Activated CD4-positive, alpha-beta T cell treated with anti-CD3 and anti-CD28 coated beads for 1 hour (primary cell): ENCODE measurements around the gene LAMB4.
"Not testable (repeated sequence)": the region's sequence is repeated elsewhere in the genome, so short reads cannot be mapped to it uniquely, and the experiment has no call there.

ENCODE experiments used
- DNase-seq: peaks from one replicate; pipeline ENCODE4 v3.0.0-alpha.2; 2020

LAMB4 gene

DNA sequence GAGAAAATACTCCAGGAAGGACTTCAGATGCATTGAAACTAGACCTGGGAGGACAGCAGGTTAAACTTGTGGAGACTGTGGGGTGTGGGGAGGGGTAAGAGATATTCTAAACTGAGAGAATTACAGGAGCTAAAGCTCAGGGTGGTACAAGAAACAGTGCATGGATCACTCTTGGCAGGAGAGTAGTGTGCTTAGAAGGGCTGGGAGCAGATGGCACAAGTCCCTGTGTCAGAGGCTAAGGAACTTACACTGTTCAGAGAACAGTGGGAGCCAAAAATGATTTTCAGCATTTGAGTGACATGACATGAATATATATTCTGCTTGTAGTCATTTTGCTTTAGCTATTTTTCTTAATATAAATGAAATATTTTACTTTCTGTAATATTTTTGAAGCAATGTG, 91.2 kb downstream of the LAMB4 start:
- DNase-seq, result no peak

- no peak for DNase-seq
Measured at GRCh38 chr7:108037741-108038140, 92.4 kb downstream of the LAMB4 start.

DNA sequence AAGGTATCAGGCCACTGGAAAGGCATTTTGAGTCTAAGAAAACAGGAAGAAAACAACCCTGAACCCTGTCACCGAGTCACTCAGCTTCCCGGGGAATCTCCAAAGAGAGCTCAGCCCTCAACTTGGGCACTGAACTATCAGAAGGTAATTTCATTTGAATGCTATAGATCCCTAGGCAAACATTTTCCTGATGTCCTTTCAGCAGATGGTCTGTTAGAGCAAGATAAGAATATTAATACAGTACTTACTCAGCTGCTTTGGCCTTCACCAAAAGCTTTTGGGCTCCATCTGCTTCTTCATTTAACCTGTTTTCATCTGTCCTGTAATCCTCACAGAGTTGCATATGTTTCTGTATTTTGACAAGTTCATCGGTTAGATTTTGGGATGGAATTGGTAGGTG, 93.0 kb downstream of the LAMB4 start:
- DNase-seq, result no peak

DNA sequence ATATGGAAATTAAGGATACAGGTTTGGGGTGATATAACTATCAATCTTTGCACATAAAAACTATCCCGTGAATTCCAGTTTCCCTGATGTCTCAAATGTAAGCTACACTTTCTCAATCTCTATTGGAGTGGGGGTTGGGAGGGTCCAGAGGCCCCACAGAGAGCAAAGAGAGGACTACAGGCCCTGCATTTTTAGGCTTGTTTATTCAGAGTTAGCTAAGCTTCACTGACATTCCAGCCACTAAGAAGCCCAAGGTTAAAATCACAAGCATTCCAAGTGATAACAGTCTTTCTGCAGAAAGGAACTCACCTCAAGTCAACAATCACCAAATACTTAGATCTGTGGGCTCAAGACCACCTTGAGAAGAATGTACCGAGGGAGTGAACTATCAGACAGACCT, 95.6 kb downstream of the LAMB4 start:
- DNase-seq, result no peak

GRCh38 chr7:108033776-108034497, 96.2 kb downstream of the LAMB4 start:
- no peak for DNase-seq

DNA sequence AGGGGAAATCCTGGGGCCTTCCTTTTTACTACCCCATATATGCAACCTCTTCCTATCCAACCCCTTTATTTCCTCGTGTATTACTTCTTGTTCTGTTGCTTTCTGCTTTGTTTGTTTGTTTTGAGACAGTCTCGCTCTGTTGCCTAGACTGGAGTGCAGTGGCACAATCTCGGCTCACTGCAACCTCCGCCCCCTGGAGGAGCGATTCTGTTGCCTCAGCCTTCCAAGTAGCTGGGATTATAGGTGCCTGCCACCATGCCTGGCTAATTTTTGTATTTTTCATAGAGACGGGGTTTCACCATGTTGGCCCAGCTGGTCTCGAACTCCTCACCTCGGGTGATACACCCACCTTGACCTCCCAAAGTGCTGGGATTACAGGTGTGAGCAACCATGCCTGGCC, 96.9 kb downstream of the LAMB4 start:
- DNase-seq, result not testable (repeated sequence)

- no peak for DNase-seq
Measured at GRCh38 chr7:108030516-108030915, 99.6 kb downstream of the LAMB4 start.

- no peak for DNase-seq
Measured at GRCh38 chr7:108029034-108029433, 101.1 kb downstream of the LAMB4 start.

DNA sequence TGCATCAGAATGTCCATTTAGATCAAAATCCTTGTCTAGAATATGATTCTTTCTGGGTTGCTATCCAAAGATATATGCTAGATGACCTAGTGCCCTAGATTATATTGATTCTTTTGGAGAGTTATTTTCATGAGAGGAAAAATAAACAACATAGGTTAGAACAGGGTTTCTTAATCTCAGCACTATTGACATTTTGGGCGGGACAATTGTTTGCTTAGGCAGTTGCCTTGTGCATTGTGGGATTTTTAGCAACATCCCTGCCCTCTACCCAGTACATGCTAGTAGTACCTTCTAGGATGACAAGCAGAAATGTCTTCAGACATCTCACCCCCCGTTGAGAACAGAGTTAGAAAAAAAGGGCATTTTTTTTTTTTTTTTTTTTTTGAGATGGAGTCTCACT, 102.0 kb downstream of the LAMB4 start:
- no peak for DNase-seq

DNA sequence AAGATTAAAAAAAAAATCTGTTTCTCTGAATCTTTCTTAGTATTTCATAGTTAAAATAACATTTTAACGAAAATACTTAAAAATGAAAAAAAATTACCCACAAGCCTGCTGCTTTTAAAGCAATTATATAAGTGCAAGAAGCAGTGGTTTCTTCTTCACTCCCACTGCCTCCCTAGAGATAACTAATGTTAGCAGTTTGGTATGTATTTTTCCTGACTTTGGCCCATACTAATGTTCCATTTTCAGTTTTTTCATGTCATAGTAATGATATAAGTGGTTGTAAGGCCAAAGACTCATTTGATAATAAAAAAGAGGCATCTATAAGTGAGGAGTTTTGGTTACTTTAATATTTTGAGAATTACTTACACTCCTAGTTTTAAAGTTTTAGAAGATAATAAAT, 102.9 kb downstream of the LAMB4 start:
- no peak for DNase-seq

DNA sequence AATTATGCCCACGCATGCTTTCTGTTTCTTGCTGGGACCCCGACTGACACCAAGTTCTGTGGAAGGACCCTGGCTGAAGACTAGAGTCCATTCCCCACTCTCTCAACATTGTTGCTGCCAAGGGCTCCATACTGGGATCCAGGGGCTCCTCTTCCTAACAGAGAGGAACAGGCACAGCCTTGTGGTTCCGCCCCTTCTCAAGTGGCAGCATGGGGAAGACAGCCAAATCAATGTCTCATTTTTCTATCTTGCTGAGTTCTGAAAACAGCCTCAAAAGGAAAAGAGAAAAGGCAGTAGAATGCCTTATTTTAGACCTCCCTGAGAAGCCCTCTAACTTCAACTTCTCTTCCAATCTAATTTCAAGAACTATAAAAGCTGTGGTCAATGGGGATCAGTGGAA, 103.5 kb downstream of the LAMB4 start:
- no peak for DNase-seq

GRCh38 chr7:108026116-108026515, 104.0 kb downstream of the LAMB4 start:
- DNase-seq, result no peak

- no peak for DNase-seq
Measured at GRCh38 chr7:108024538-108024937, 105.6 kb downstream of the LAMB4 start.

GRCh38 chr7:108020585-108020984, 109.6 kb downstream of the LAMB4 start:
- no peak for DNase-seq

DNA sequence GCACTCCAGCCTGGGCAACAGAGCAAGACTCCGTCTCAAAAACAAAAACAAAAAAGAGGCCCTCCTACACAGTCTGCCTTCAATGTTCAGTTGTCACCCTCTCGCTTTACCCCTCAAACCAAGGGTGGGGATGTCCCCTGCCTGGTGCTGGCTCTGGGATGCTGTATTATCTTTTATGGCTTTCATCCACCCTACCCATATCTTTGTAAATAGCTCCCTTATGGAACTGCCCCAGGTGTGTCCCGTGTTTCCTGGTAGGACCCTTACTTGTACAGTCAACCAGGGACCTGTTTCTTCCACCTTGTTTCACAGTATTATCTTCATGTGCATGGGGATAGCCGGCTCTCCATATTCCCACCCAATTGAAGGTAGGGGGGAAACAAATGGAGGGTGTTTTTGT, 111.5 kb downstream of the LAMB4 start:
- DNase-seq, result no peak

GRCh38 chr7:108017776-108018151, 112.4 kb downstream of the LAMB4 start:
- DNase-seq, result no peak

DNA sequence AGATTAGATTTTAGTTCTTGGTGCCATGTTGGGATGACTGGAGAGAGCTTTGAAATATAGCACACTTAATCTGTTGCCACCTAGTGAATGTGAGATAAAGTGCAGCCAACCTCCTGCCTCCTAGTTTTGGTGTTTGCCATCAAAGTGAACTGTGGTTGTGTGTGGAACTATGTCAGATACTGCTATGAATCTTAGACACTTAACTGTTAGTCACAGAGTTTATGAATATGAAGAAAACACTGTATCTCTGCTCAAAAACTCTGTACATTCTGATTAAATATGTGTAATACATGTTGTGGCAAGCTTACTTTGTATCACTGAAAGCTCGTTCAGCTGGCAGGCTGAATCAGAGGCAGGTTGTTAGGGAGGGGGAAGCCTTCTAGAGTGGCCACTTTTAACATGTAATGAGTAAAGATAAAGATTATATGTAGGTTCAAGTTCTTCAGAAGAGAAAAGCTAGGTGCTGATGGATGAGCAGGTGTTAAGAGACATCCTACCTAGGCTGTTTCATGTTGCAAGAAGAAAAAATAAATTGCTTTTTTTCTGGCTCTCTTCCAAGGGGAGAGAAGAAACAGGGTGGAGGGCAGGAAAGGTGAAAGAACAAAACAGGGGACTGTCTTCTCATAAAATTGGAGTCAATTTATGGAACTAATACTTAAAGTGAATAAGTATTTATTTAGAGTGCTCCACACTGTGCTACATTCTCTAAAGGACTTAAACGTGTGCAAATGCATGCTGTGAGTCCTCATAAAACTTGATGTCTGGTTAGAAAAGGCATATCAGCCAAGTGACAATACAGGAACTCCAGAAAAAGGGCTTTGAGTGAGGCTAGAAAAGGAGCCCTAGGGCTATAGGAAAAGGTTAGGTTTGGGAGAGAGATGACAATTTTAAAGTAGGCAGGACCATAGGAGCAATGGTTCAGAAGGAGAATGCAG, 113.1 kb downstream of the LAMB4 start:
- DNase-seq, result no peak

DNA sequence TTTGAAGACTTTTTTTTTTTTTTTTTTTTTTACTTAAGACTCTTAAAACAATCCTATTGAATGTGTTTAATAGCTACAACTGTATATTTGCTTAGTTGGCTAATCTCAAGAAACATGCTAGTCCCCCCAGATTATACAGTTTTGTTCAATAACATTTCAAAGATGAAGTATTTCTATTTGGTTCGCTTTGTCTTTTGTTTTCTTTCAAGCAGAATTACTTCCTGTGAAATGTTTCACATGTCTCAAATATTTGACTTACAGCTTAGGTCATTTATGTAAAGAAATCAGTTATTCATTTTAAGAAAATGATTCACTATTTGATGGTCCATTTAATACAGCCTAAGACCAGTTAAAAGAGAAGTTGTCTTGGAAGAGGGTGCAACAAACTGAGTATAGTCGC, 114.4 kb downstream of the LAMB4 start:
- DNase-seq, result no peak

DNA sequence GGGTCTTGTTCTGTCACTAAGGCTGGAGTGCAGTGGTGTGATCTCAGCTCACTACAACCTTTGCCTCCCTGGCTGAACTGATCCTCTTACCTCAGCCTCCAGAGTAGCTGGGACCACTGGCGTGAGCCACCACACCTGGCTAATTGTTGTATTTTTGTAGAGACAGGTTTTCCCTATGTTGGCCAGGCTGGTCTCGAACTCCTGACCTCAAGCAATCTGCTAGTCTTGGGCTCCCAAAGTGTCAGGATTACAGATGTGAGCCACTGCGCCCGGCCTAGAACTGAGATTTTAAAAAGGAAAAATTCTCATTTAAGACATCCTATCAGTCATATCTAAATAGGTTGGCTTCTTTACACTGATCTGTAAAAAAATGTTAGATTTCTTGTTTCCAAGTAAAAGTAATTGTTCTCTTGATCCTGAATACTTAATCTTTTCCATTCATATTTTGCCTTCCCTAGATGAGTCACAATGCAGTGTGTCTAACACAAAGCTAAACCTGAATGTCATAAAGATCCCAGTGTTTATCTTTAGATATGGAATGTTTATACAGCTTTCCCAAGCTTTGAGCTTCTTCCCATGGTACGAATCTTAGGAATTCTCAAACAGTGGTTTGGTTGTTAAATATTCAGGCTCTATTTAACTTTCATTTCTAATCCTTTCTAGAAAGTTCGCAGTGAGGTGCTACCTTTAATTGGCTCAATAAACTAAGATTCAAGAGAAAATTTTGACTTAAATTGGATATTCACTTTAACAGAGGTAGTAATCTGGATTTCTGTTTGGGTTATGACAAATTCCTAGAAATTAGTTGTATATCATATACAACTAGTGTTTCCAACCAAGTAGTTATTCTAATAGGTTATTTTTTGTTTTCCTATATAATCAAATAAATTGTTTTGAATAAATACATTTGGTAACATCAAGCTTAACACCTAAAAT, 115.1 kb downstream of the LAMB4 start:
- no peak for DNase-seq

- DNase-seq, result no peak
Measured at GRCh38 chr7:108014215-108014614, 115.9 kb downstream of the LAMB4 start.

DNA sequence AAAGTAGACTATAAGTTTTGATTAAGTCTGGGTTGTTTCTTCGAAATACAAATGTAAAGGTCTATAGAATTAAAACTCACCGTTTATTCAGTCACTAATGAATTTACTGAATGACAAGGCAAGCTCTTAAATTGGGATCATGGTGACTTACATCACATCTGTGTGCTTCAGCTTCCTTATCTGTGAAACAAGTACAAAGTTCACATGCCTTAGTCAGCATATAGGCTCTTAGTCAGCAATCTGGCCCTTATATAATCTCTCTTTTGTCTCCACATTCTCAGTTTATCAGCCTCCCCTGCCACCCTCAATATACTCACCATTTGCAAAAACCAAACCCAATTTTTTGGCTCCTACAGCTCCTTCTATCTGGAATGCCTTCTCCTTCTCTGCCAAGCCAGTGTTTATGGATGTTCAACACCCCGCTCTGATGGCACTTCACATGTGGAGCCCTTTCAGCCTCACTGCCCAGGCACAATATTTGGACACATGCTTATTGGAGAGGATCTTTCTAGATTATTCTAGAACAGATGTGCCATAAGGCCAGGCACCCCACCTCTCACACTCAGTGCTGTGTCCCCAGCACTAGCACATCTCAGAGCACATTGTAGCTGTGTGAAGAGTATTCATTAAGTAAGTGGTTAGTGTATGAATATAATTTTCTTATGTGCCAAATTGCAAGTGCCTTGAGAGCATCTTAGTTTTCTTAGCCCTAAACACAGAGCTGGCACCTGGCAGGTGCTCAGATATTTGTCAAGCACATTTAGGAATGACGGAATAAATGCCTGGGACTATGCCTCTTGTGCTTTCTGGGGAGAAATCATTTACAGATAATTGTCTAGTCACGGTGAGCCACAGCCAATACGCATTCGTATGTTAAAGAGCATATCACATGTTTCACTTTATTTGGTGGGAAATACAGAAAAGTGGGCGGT, 117.4 kb downstream of the LAMB4 start:
- no peak for DNase-seq

DNA sequence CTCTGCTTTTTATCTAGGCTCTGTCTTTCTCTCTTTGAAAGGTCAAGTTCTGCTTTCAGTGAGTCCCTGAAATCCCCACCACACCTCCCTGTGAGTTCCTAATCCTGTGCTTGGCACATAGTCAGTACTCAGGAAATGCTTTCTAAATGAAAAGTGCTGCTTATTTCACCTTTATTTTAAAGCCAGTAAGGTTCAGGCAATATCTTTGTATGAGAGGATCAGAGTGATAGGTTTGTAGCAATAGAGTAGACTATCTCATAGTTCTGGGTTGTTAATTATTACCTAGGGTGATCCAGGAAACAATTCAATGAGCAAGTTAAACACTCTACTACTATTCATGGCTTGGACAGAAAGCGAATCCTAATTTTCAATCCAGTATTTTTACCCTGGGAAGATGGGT, 119.8 kb downstream of the LAMB4 start:
- DNase-seq, result no peak
